ENCODE data around the gene SPAG7. TPM values are rescaled to one million over a fixed set of nuclear protein-coding genes. Genes with fewer than 3 reads are reported as not detected.

The SPAG7 gene
- total RNA-seq, 1 experiment from 2014 or later, result 97.3 TPM

DNA sequence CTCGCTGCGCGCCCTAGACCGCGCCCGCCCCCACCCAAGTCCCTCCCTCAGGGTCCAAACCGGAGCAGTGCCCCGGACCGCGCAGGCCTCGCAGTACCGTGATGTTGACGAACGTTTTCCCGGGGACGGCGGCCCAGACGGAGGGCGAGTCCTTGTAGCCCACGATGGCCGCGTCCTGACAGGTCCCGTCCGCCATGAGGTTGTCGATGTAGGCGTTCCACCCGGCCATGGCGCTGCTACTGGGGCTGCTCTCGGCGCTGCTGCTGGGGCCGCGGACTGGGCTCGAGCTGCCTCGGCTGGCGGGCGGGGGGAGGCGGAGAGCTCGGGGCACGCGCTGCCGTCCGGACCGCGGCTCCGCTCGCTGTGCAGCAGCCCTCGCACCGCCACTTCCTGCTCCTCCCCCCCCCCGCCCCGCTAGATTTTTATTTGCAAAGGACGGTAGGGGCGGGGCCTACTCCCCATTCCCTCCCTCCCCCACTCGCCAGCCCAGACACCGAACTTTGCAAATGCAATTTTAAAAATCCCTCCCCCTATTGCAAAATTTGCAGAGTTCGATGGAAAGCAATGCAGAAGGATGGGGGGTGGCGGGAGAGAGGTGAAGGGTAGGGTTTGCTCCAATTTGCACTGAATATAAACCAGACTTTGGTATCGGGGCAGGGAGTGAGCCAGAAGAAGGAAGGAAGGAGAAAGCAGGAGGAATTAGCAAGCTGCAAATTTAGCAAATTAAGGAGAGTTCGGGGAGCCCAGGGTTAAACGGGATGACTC is 19.3 kb downstream of the SPAG7 start, which contains the start of gene PFN1 (continued):
- TF ChIP-seq, protein P1, sequence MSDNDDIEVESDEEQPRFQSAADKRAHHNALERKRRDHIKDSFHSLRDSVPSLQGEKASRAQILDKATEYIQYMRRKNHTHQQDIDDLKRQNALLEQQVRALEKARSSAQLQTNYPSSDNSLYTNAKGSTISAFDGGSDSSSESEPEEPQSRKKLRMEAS (CRISPR knock-in tag; IDR thresholded peaks at IDR 0.05), result no peak; the same call in 1 of the 2 replicates
- TF ChIP-seq SMAD4 (CRISPR knock-in tag; IDR thresholded peaks at IDR 0.05), result no peak
- peak; percentile 39; the same call in 1 of the 2 replicates for TF ChIP-seq IRF1 (CRISPR knock-in tag; IDR thresholded peaks at IDR 0.05)
- no peak for TF ChIP-seq EMX1 (CRISPR knock-in tag; IDR thresholded peaks at IDR 0.05)
- peak; percentile 67 for TF ChIP-seq TP53 (CRISPR knock-in tag; IDR thresholded peaks at IDR 0.05)
- TF ChIP-seq, protein P2, sequence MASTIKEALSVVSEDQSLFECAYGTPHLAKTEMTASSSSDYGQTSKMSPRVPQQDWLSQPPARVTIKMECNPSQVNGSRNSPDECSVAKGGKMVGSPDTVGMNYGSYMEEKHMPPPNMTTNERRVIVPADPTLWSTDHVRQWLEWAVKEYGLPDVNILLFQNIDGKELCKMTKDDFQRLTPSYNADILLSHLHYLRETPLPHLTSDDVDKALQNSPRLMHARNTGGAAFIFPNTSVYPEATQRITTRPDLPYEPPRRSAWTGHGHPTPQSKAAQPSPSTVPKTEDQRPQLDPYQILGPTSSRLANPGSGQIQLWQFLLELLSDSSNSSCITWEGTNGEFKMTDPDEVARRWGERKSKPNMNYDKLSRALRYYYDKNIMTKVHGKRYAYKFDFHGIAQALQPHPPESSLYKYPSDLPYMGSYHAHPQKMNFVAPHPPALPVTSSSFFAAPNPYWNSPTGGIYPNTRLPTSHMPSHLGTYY (CRISPR knock-in tag; IDR thresholded peaks at IDR 0.05), result no peak
- no peak; the same call in 1 of the 2 replicates for TF ChIP-seq NFYB (CRISPR knock-in tag; conservative IDR thresholded peaks at IDR 0.05; ENCODE audit: low read depth)
- TF ChIP-seq MXD4 (CRISPR knock-in tag; IDR thresholded peaks at IDR 0.05; ENCODE audit: borderline replicate concordance), result no peak
- peak; percentile 25; the same call in 1 of the 2 replicates for TF ChIP-seq TEAD1 (CRISPR knock-in tag; IDR thresholded peaks at IDR 0.05)
- TF ChIP-seq, protein P3, sequence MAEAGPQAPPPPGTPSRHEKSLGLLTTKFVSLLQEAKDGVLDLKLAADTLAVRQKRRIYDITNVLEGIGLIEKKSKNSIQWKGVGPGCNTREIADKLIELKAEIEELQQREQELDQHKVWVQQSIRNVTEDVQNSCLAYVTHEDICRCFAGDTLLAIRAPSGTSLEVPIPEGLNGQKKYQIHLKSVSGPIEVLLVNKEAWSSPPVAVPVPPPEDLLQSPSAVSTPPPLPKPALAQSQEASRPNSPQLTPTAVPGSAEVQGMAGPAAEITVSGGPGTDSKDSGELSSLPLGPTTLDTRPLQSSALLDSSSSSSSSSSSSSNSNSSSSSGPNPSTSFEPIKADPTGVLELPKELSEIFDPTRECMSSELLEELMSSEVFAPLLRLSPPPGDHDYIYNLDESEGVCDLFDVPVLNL (CRISPR knock-in tag; IDR thresholded peaks at IDR 0.05; ENCODE audit: borderline replicate concordance, low read depth), result peak; percentile 80; the same call in 1 of the 2 replicates

DNA sequence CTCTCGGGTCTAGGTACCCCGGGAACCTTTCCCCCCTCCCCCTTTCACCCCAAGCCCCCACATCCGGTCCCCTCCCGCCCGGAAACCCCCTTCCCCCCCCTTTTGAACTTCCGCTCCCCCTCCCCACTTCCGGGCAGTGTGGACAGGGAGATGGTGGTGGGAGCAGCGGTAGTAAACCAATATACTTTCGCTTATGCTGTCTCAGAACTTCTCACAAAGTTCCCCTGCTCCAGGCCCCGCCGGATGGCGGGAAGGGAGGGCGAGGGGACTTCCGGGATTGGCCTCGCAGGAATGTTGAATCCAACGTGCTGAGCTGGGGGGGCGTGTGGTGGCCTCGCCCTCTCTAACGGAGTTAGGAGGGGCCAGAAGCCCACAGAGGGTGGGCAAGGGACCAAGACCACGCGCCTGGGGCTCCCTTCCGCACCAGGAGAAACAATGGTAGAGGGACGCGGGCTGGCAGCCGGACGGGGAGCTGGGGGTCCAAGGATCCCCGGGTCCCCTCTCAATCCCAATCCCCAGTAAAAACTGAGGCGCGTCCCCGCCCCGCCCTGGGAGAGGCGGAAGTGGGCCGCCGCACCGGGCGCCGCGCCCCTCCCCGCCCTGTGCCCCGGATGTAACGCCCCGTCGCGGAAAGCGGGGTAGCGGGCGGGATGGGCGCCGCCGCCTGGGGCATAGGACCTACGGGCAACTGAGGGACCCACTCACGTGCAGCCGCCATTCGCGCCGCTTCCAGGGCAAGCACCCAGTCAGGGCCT is 20.0 kb downstream of the SPAG7 start:
- H3K36me3 Mint-ChIP-seq, result peaks cover 35% of the 10 kb centered on the region
- POLR2A ChIA-PET, result interaction anchor here (0.7 to 3.5 kb wide), 5 partner anchors 7 to 520 kb away, joined by 3 to 45 read pairs (median 4); partner anchors contain the start of genes RNF167, SLC25A11 and SPAG7
- DNase-seq (ENCODE audit: low spot score) (peak; percentile 59), ATAC-seq (no peak)
- no peaks in the 10 kb centered on the region for H3K27me3 Mint-ChIP-seq (ENCODE audit: low read depth)
- CTCF ChIA-PET, result interaction anchor here (0.6 to 5.4 kb wide), 5 partner anchors 8 to 88 kb away, joined by 3 to 27 read pairs (median 6); partner anchors contain the start of genes RNF167, SLC25A11 and SLC52A1
- H3K9me3 Mint-ChIP-seq, result no peaks in the 10 kb centered on the region
- peak overlapping the region; percentile 87 for H3K27ac Mint-ChIP-seq
- peak overlapping the region; percentile 91 for H3K4me3 Mint-ChIP-seq
- H3K4me1 Mint-ChIP-seq, result peaks cover 38% of the 10 kb centered on the region
- TF ChIP-seq ZBTB43 (CRISPR knock-in tag; IDR thresholded peaks at IDR 0.05) (peak; percentile 23; the same call in 1 of the 2 replicates), ZNF396 (CRISPR knock-in tag; IDR thresholded peaks at IDR 0.05; ENCODE audit: borderline replicate concordance) (no peak), MYBL2 (CRISPR knock-in tag; IDR thresholded peaks at IDR 0.05) (peak; percentile 83), OVOL2 (CRISPR knock-in tag; IDR thresholded peaks at IDR 0.05; ENCODE audit: borderline replicate concordance) (0 out of 2 replicates have a peak, but pooled peaks have one; percentile 66), NR3C1 (CRISPR knock-in tag; conservative IDR thresholded peaks at IDR 0.05; ENCODE audit: low read depth) (no peak), SMAD4 (CRISPR knock-in tag; IDR thresholded peaks at IDR 0.05) (no peak), CREB1 (CRISPR knock-in tag; IDR thresholded peaks at IDR 0.05) (0 out of 2 replicates have a peak, but pooled peaks have one; percentile 80), NFYB (CRISPR knock-in tag; conservative IDR thresholded peaks at IDR 0.05; ENCODE audit: low read depth) (no peak), ZNF416 (CRISPR knock-in tag; IDR thresholded peaks at IDR 0.05) (0 out of 2 replicates have a peak, but pooled peaks have one; percentile 36), FOXP1 (CRISPR knock-in tag; IDR thresholded peaks at IDR 0.05; ENCODE audit: borderline replicate concordance) (peak; percentile 23; the same call in 1 of the 2 replicates), ZSCAN18 (CRISPR knock-in tag; IDR thresholded peaks at IDR 0.05) (no peak), SP1 (CRISPR knock-in tag; conservative IDR thresholded peaks at IDR 0.05) (no peak), TCF7 (CRISPR knock-in tag; IDR thresholded peaks at IDR 0.05; ENCODE audit: low read depth) (no peak), TP53 (CRISPR knock-in tag; IDR thresholded peaks at IDR 0.05) (peak; percentile 56; the same call in 1 of the 2 replicates), EMX1 (CRISPR knock-in tag; IDR thresholded peaks at IDR 0.05) (0 out of 2 replicates have a peak, but pooled peaks have one; percentile 54), ETV6 (CRISPR knock-in tag; IDR thresholded peaks at IDR 0.05) (0 out of 2 replicates have a peak, but pooled peaks have one; percentile 45), NFATC4 (CRISPR knock-in tag; IDR thresholded peaks at IDR 0.05) (0 out of 2 replicates have a peak, but pooled peaks have one; percentile 23), CREM (CRISPR knock-in tag; IDR thresholded peaks at IDR 0.05) (no peak), ZNF263 (CRISPR knock-in tag; IDR thresholded peaks at IDR 0.05; ENCODE audit: low read depth) (no peak)
- TF ChIP-seq, protein P4, sequence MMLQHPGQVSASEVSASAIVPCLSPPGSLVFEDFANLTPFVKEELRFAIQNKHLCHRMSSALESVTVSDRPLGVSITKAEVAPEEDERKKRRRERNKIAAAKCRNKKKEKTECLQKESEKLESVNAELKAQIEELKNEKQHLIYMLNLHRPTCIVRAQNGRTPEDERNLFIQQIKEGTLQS (CRISPR knock-in tag; conservative IDR thresholded peaks at IDR 0.05), result no peak
- TF ChIP-seq, protein P5, sequence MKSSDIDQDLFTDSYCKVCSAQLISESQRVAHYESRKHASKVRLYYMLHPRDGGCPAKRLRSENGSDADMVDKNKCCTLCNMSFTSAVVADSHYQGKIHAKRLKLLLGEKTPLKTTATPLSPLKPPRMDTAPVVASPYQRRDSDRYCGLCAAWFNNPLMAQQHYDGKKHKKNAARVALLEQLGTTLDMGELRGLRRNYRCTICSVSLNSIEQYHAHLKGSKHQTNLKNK (CRISPR knock-in tag; IDR thresholded peaks at IDR 0.05), result no peak
